Suprapubic skin (tissue), 3 donors: ENCODE results near the gene FABP1.

Source experiments
- CTCF ChIP-seq, 2 donors: fragments of 200-600 bp in 1 of 2; fragments of 450-650 bp in 1 of 2; sonication (generic) in 1 of 2; IDR thresholded peaks; one replicate each; pipeline ENCODE4 v1.5.1; 2016 to 2019; ENCODE audit warnings: antibody characterized with exemption in 2 of 2, mild to moderate bottlenecking in 1 of 2, moderate library complexity in 1 of 2
- EP300 ChIP-seq: sonication (generic); formaldehyde crosslinking; IDR thresholded peaks from one replicate; pipeline ENCODE4 v1.6.1; 2017; ENCODE audit warnings: antibody characterized with exemption
- POLR2A ChIP-seq, 2 donors: fragments of 450-650 bp; IDR thresholded peaks; one replicate each; pipeline ENCODE4 v1.6.1; 2017; ENCODE audit warnings: antibody characterized with exemption in 2 of 2, mild to moderate bottlenecking in 2 of 2, moderate library complexity in 2 of 2

- TF ChIP-seq CTCF (IDR thresholded peaks at IDR 0.05) (no peak), EP300 (no peak), POLR2A (IDR thresholded peaks at IDR 0.05) (no peak)
These were observed 14.1 kb upstream of the FABP1 start for GRCh38 chr2:88141952-88142351.
